ENCODE results near the gene SLCO1C1.

The SLCO1C1 gene

DNA sequence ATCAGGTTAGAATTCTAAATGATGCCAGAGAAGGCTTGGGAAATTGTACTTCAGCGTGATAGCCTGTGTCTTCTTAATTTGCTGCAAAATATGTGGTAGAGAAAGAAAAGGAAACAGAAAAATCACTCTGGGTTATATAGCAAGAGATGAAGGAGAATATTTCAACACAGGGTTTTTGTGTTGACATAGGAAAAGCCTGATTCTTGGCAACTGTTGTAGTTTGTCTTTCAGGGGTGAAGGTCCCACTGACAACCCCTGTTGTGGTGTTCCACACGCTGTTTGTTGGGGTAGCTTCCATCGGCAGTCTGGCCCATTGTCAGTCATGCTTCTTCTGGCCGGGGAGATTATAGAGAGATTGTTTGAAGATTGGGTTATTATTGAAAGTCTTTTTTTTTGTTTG, 13.8 kb upstream of the SLCO1C1 start:
- TF ChIP-seq, protein P1, sequence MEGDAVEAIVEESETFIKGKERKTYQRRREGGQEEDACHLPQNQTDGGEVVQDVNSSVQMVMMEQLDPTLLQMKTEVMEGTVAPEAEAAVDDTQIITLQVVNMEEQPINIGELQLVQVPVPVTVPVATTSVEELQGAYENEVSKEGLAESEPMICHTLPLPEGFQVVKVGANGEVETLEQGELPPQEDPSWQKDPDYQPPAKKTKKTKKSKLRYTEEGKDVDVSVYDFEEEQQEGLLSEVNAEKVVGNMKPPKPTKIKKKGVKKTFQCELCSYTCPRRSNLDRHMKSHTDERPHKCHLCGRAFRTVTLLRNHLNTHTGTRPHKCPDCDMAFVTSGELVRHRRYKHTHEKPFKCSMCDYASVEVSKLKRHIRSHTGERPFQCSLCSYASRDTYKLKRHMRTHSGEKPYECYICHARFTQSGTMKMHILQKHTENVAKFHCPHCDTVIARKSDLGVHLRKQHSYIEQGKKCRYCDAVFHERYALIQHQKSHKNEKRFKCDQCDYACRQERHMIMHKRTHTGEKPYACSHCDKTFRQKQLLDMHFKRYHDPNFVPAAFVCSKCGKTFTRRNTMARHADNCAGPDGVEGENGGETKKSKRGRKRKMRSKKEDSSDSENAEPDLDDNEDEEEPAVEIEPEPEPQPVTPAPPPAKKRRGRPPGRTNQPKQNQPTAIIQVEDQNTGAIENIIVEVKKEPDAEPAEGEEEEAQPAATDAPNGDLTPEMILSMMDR (IDR thresholded peaks at IDR 0.05; ENCODE audit: insufficient read depth, low read length, missing control alignments): no peak

DNA sequence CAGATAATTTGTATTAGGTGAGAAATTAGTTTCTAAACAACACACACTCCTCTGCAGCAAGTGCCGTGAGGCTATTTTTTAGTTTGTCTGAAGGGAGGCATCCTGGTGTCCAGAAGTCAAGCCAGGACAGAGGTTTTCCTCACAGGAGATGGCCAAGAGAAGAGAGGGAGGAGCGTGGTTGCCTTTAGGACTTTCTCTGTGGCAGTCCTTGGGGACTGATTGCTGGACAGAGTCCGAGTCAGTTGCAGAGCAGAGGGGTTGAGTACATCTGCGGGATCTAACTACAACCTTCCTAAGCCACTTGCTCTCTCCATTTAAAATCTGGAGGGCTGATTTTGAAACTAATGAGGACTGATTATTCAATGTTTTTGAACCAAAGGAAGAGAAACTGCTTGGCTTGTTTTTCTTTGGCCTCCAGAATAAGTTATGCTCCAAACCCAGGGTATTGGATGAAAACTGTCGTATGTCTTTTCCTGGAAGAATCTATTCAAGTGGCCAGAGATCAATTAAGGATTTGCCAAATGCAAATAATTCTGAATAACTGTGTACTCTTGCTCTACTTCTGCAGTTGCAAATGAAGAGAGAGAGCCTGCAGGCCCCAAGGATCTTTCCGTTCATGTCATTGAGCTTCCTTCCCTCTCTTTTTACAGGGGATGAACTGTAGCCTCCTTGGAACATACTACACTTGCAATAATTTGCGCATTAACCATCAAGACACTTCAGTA, 1.2 kb downstream of the SLCO1C1 start:
- no peak for DNase-seq (ENCODE audit: low read depth, low spot score)
- CTCF ChIA-PET: no interaction called here
- POLR2A ChIA-PET: no interaction called here
- TF ChIP-seq, protein P1 (IDR thresholded peaks at IDR 0.05; ENCODE audit: insufficient read depth, low read length, missing control alignments): no peak
- no peak overlapping the region for H3K4me3 ChIP-seq (ENCODE audit: low read depth, low read length)

More for the DNA sequence above, 13.8 kb upstream of the SLCO1C1 start:
- ChIA-PET CTCF (interaction anchor here (1.1 kb wide), 1 partner anchor 34 kb away, joined by 3 read pairs; no protein-coding TSS in a partner anchor), POLR2A (no interaction called here)
- H3K4me3 ChIP-seq (ENCODE audit: low read depth, low read length): no peak overlapping the region
- no peak for DNase-seq (ENCODE audit: low read depth, low spot score)

DNA sequence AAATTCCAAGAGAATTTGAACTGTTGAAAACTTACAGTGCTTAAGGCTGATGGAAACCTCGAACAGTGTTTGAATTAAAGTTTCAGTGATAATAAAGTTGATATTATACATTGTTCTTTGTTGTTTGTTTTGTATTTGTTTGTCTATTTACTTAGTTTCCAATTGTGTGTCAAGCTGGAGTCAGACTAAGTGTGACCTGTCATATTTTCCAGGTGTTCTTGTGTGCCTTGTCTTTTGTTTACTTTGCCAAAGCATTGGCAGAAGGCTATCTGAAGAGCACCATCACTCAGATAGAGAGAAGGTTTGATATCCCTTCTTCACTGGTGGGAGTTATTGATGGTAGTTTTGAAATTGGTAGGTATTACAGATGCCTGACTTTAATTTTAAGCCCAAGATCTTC, 6.0 kb downstream of the SLCO1C1 start:
- POLR2A ChIA-PET: no interaction called here
- TF ChIP-seq, protein P1 (IDR thresholded peaks at IDR 0.05; ENCODE audit: insufficient read depth, low read length, missing control alignments): no peak
- no peak for DNase-seq (ENCODE audit: low read depth, low spot score)
- CTCF ChIA-PET: no interaction called here
- no peak overlapping the region for H3K4me3 ChIP-seq (ENCODE audit: low read depth, low read length)

DNA sequence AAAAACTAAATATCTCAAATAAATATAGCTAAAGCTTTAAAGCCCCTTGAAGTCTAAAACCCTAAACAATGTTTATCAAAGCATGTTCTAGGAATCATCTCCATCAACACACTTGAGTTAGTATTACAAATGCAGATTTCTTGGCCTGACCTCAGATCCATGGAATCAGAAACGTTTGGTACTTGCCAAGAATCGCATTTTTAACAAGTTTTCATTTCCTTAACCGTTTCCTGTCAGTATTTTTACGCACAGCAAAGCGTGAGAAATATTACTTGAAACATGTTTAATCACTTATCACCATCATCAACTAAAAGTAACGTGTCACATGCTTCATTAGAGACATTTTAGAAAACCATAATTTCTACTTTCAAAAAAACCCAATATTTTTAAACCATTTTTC, 9.7 kb downstream of the SLCO1C1 start:
- DNase-seq (ENCODE audit: low read depth, low spot score): no peak
- H3K4me3 ChIP-seq (ENCODE audit: low read depth, low read length): no peak overlapping the region
- TF ChIP-seq, protein P1 (IDR thresholded peaks at IDR 0.05; ENCODE audit: insufficient read depth, low read length, missing control alignments): no peak
- POLR2A ChIA-PET: no interaction called here
- CTCF ChIA-PET: interaction anchor here (1.0 kb wide), 1 partner anchor 10 kb away, joined by 4 read pairs; no protein-coding TSS in a partner anchor

DNA sequence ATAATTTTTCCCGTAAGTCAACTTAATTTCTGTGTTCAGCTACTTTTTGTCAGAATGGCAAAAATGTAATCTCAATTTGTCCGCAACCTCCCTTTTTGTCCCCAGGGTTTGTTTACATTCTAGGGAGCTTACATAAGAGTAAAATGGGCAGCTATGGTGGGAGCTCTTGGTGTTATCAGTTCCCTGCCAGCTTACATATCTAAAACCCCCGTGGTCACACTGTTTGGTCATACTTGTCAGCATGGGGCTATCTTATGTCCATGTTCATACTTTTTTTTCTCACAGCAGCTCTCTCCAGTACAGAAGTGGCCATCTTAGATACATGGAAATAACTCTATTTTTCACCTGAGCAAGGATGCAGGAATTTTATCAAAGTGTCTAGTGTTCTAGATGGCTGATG, 16.7 kb downstream of the SLCO1C1 start:
- ChIA-PET CTCF (no interaction called here), POLR2A (no interaction called here)
- TF ChIP-seq, protein P1 (IDR thresholded peaks at IDR 0.05; ENCODE audit: insufficient read depth, low read length, missing control alignments): no peak

DNA sequence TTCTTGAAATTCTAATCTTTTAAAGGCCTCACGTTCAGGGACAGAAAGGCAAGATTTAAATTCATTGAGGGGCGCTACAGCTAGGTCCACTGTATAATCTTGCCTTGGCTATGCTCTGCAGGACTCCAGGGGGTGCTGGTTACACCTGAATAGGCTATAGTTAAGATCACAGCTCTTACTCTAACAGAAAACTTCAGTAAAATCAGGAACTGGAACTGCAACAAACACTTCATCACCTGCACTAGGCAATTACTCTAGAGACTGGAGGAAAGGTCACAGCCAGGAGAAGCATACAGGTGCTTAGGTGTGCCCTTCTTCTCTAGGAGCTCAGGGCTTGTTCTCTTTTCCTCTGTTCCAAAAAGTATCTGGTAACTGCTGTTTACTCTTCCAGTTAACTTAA, 20.9 kb downstream of the SLCO1C1 start:
- TF ChIP-seq, protein P1 (IDR thresholded peaks at IDR 0.05; ENCODE audit: insufficient read depth, low read length, missing control alignments): no peak
- H3K4me3 ChIP-seq (ENCODE audit: low read depth, low read length): no peak overlapping the region
- DNase-seq (ENCODE audit: low read depth, low spot score): no peak
- CTCF ChIA-PET: no interaction called here
- POLR2A ChIA-PET: no interaction called here

More for the DNA sequence above, 16.7 kb downstream of the SLCO1C1 start:
- H3K4me3 ChIP-seq (ENCODE audit: low read depth, low read length): no peak overlapping the region
- no peak for DNase-seq (ENCODE audit: low read depth, low spot score)
